ENCODE results near the gene RNFT2. TPM values are rescaled to one million over a fixed set of nuclear protein-coding genes. Genes with fewer than 3 reads are reported as not detected.

The RNFT2 gene
- total RNA-seq, 1 experiment from 2014 or later, result 27.7 TPM

DNA sequence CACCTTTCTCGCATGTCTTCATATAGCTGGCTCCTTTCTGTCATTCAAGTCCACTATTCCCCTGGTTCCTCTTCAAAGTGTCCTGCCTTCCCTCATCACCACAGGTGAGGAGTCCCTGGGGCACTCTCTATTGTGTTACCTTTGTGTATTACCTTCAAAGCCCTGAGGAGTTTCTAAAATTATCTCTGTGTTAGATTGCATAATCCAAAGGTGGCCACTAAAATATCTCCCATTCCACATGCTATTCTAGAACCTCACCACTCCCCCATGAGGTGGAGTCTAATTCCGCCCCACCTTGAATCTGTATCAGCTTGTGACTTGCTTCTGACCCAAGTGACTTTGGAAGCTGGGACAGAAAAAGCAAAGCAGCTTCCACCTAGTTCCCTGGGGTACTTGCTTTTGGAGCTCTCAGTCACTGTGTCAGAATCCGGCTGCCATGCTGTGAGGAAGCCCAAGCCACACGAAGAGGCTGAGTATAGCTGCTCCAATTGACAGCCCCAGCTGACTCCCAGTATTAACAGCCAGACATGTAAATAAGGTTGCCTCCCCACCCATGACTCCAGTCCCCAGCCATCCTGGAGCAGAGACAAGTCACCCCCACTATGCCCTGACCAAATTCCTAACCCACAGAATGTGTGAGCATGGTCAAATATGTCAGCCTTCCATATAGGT is 136.3 kb downstream of the RNFT2 start (continued):
- TF ChIP-seq MYBL2 (CRISPR knock-in tag; IDR thresholded peaks at IDR 0.05), result no peak
- no peak for TF ChIP-seq SOX15 (CRISPR knock-in tag; IDR thresholded peaks at IDR 0.05)
- TF ChIP-seq RORB (CRISPR knock-in tag; IDR thresholded peaks at IDR 0.05), result no peak
- TF ChIP-seq RELA (CRISPR knock-in tag; IDR thresholded peaks at IDR 0.05; ENCODE audit: borderline replicate concordance), result no peak
- no peak for TF ChIP-seq TEAD4 (CRISPR knock-in tag; IDR thresholded peaks at IDR 0.05)
- TF ChIP-seq JUN (CRISPR knock-in tag; IDR thresholded peaks at IDR 0.05), result no peak
- no peak for TF ChIP-seq NR2C2 (CRISPR knock-in tag; IDR thresholded peaks at IDR 0.05)
- TF ChIP-seq SMAD3 (CRISPR knock-in tag; IDR thresholded peaks at IDR 0.05; ENCODE audit: borderline replicate concordance), result no peak
- no peak for TF ChIP-seq SP1 (CRISPR knock-in tag; conservative IDR thresholded peaks at IDR 0.05)

- Mint-ChIP-seq H3K4me1 (peaks cover 29% of the 10 kb centered on the region), H3K9me3 (peaks cover 6% of the 10 kb centered on the region), H3K27me3 (ENCODE audit: low read depth) (peaks cover 59% of the 10 kb centered on the region), H3K36me3 (peaks cover 5% of the 10 kb centered on the region; the same call in 1 of the 2 replicates), H3K27ac (no peak overlapping the region), H3K4me3 (peak overlapping the region; percentile 64)
- ATAC-seq (peak; percentile 21), DNase-seq (ENCODE audit: low spot score) (peak; percentile 50)
- POLR2A ChIA-PET, result interaction anchor here (0.6 to 1.1 kb wide), 2 partner anchors 9 to 50 kb away, joined by 3 to 4 read pairs; no protein-coding TSS in a partner anchor
- no peak for TF ChIP-seq SOX15 (CRISPR knock-in tag; IDR thresholded peaks at IDR 0.05)
- TF ChIP-seq NR3C1 (CRISPR knock-in tag; conservative IDR thresholded peaks at IDR 0.05; ENCODE audit: low read depth), result no peak
- TF ChIP-seq ZNF219 (CRISPR knock-in tag; IDR thresholded peaks at IDR 0.05; ENCODE audit: borderline replicate concordance), result no peak
- TF ChIP-seq, protein P1, sequence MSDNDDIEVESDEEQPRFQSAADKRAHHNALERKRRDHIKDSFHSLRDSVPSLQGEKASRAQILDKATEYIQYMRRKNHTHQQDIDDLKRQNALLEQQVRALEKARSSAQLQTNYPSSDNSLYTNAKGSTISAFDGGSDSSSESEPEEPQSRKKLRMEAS (CRISPR knock-in tag; IDR thresholded peaks at IDR 0.05), result 0 out of 2 replicates have a peak, but pooled peaks have one; percentile 21
- no peak for TF ChIP-seq KAT7 (CRISPR knock-in tag; IDR thresholded peaks at IDR 0.05; ENCODE audit: borderline replicate concordance)
- TF ChIP-seq HMGA2 (CRISPR knock-in tag; IDR thresholded peaks at IDR 0.05), result no peak
- TF ChIP-seq ZNF423 (CRISPR knock-in tag; IDR thresholded peaks at IDR 0.05), result 0 out of 2 replicates have a peak, but pooled peaks have one; percentile 38
- TF ChIP-seq, protein P2, sequence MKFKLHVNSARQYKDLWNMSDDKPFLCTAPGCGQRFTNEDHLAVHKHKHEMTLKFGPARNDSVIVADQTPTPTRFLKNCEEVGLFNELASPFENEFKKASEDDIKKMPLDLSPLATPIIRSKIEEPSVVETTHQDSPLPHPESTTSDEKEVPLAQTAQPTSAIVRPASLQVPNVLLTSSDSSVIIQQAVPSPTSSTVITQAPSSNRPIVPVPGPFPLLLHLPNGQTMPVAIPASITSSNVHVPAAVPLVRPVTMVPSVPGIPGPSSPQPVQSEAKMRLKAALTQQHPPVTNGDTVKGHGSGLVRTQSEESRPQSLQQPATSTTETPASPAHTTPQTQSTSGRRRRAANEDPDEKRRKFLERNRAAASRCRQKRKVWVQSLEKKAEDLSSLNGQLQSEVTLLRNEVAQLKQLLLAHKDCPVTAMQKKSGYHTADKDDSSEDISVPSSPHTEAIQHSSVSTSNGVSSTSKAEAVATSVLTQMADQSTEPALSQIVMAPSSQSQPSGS (CRISPR knock-in tag; IDR thresholded peaks at IDR 0.05; ENCODE audit: borderline replicate concordance, low read depth), result no peak
- TF ChIP-seq, protein P3, sequence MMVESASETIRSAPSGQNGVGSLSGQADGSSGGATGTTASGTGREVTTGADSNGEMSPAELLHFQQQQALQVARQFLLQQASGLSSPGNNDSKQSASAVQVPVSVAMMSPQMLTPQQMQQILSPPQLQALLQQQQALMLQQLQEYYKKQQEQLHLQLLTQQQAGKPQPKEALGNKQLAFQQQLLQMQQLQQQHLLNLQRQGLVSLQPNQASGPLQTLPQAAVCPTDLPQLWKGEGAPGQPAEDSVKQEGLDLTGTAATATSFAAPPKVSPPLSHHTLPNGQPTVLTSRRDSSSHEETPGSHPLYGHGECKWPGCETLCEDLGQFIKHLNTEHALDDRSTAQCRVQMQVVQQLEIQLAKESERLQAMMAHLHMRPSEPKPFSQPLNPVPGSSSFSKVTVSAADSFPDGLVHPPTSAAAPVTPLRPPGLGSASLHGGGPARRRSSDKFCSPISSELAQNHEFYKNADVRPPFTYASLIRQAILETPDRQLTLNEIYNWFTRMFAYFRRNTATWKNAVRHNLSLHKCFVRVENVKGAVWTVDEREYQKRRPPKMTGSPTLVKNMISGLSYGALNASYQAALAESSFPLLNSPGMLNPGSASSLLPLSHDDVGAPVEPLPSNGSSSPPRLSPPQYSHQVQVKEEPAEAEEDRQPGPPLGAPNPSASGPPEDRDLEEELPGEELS (CRISPR knock-in tag; IDR thresholded peaks at IDR 0.05), result no peak
- TF ChIP-seq ZNF512 (CRISPR knock-in tag; IDR thresholded peaks at IDR 0.05; ENCODE audit: borderline replicate concordance), result no peak
- TF ChIP-seq, protein P4, sequence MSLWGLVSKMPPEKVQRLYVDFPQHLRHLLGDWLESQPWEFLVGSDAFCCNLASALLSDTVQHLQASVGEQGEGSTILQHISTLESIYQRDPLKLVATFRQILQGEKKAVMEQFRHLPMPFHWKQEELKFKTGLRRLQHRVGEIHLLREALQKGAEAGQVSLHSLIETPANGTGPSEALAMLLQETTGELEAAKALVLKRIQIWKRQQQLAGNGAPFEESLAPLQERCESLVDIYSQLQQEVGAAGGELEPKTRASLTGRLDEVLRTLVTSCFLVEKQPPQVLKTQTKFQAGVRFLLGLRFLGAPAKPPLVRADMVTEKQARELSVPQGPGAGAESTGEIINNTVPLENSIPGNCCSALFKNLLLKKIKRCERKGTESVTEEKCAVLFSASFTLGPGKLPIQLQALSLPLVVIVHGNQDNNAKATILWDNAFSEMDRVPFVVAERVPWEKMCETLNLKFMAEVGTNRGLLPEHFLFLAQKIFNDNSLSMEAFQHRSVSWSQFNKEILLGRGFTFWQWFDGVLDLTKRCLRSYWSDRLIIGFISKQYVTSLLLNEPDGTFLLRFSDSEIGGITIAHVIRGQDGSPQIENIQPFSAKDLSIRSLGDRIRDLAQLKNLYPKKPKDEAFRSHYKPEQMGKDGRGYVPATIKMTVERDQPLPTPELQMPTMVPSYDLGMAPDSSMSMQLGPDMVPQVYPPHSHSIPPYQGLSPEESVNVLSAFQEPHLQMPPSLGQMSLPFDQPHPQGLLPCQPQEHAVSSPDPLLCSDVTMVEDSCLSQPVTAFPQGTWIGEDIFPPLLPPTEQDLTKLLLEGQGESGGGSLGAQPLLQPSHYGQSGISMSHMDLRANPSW (CRISPR knock-in tag; conservative IDR thresholded peaks at IDR 0.05; ENCODE audit: low read depth), result no peak
- TF ChIP-seq ZSCAN18 (CRISPR knock-in tag; IDR thresholded peaks at IDR 0.05), result no peak
- CTCF ChIA-PET, result interaction anchor here (0.6 to 5.5 kb wide), 5 partner anchors 13 to 275 kb away, joined by 3 to 57 read pairs (median 3); no protein-coding TSS in a partner anchor
Observed at GRCh38 chr12:116876151-116876869, 138.2 kb downstream of the RNFT2 start.
